Activated CD8-positive, alpha-beta T cell treated with anti-CD3 and anti-CD28 coated beads for 36 hours (primary cell): ENCODE results near the gene ATP6V0E1. TPM values are rescaled to one million over a fixed set of nuclear protein-coding genes. Genes with fewer than 3 reads are reported as not detected.

Experiments
- ATAC-seq: fragments of 200-7000 bp; cut with Tn5 transposase; one replicate; pipeline ENCODE4 v1.10.0; 2021; ENCODE audit warnings: mild to moderate bottlenecking, moderate library complexity
- CTCF ChIA-PET: fragments of 350-600 bp; sonication (Branson Sonifier 250); formaldehyde crosslinking; loops from one replicate; lab custom pipeline; 2021; ENCODE audit warnings: antibody characterized with exemption; lab: Charles Lee
- POLR2A ChIA-PET: fragments of 350-600 bp; sonication (Branson Sonifier 250); formaldehyde crosslinking; loops from one replicate; lab custom pipeline; 2021; ENCODE audit warnings: antibody characterized with exemption; lab: Charles Lee
- DNase-seq: peaks from one replicate; pipeline ENCODE4 v3.0.0-alpha.2; 2020
- H3K27ac Mint-ChIP-seq: one replicate; pipeline ENCODE4 v1.8.0; 2021; ENCODE audit warnings: mild to moderate bottlenecking, mixed read lengths
- H3K27me3 Mint-ChIP-seq: one replicate; pipeline ENCODE4 v1.8.0; 2021; ENCODE audit warnings: mixed read lengths
- H3K36me3 Mint-ChIP-seq: one replicate; pipeline ENCODE4 v1.8.0; 2021; ENCODE audit warnings: low read depth, mixed read lengths
- H3K4me1 Mint-ChIP-seq: one replicate; pipeline ENCODE4 v1.8.0; 2021; ENCODE audit warnings: low read depth, mixed read lengths
- H3K4me3 Mint-ChIP-seq: one replicate; pipeline ENCODE4 v1.8.0; 2021; ENCODE audit warnings: mild to moderate bottlenecking, moderate library complexity, mixed read lengths
- H3K9me3 Mint-ChIP-seq: one replicate; pipeline ENCODE4 v1.8.0; 2021; ENCODE audit warnings: mixed read lengths
- intact Hi-C: fragments of 100-400 bp; cut with micrococcal nuclease; formaldehyde crosslinking; loops from one replicate; pipeline ENCODE4 v1.10.0; 2022
- total RNA-seq, 2 experiments: library from RNA; stranded (reverse); gene quantifications; one replicate each; pipeline ENCODE4 v1.2.3, GENCODE V29; 2021
- TF ChIP-seq, protein P1 (sequence below): fragments of 200-600 bp; IDR thresholded peaks from one replicate; pipeline ENCODE4 v1.8.0; 2022; ENCODE audit warnings: antibody characterized with exemption, mild to moderate bottlenecking

ATP6V0E1 gene
- total RNA-seq, 2 experiments from 2014 or later = 68.0 to 79.8 TPM

DNA sequence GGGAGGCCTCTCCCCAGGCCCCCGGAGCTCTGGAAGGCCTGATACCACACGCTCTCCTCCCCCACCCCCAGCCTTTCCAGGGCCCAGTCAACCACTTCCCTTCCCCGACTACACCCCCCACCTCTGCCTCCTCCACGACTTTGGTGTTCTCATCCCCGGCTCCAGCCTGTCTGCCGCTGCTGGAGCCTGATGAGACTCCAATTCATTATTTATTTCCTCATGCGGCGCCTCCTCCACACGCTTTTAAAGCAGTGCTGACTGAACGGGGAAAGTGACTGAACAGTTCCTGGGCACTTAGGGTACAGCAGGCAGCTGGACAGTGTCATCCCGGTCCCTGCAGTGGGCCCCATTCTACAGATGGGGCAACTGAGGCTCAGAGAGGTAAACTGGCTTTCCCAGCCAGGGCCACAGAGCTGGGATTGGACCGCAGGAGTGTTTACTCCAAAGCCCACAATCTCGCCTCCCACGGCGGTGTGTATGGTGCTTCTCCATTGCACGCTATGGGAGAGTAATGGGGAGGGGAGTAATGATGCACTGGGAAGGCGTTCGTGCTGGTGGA is 40.2 kb upstream of the ATP6V0E1 start:
- CTCF ChIA-PET = interaction anchor here (1.9 kb wide), 1 partner anchor 11 kb away, joined by 5 read pairs; no protein-coding TSS in a partner anchor
- TF ChIP-seq, protein P1, sequence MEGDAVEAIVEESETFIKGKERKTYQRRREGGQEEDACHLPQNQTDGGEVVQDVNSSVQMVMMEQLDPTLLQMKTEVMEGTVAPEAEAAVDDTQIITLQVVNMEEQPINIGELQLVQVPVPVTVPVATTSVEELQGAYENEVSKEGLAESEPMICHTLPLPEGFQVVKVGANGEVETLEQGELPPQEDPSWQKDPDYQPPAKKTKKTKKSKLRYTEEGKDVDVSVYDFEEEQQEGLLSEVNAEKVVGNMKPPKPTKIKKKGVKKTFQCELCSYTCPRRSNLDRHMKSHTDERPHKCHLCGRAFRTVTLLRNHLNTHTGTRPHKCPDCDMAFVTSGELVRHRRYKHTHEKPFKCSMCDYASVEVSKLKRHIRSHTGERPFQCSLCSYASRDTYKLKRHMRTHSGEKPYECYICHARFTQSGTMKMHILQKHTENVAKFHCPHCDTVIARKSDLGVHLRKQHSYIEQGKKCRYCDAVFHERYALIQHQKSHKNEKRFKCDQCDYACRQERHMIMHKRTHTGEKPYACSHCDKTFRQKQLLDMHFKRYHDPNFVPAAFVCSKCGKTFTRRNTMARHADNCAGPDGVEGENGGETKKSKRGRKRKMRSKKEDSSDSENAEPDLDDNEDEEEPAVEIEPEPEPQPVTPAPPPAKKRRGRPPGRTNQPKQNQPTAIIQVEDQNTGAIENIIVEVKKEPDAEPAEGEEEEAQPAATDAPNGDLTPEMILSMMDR = no peak
- Mint-ChIP-seq H3K36me3 (peaks cover 3% of the 10 kb centered on the region), H3K4me1 (no peaks in the 10 kb centered on the region), H3K4me3 (no peak overlapping the region), H3K27me3 (no peaks in the 10 kb centered on the region), H3K9me3 (no peaks in the 10 kb centered on the region), H3K27ac (no peak overlapping the region)
- intact Hi-C loops = loop anchor here (10.0 kb wide), 1 partner anchor 479 kb away; no protein-coding TSS in a partner anchor
- no peak for ATAC-seq
- no peak for DNase-seq
- POLR2A ChIA-PET = no interaction called here

DNA sequence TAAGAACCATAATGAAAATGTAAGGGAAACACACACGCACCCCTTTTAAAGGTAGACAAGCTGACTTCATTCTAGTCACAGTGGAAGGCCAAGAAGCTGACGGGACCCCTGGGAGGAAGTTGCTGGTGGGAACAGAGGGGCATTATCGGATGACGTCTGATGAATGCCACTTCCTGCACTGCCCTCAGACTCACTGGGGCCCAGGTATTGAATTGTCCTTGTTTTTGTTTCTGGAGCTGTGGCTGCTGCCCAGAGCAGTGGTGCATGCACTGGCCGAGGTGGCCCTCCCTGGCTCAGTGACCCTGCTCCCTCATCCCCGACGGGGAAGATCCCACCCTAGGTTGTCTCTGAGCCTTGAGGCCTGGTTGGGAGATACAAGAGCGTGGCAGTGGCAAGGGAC is 39.7 kb upstream of the ATP6V0E1 start:
- Mint-ChIP-seq H3K4me1 (no peaks in the 10 kb centered on the region), H3K27ac (no peak overlapping the region), H3K4me3 (no peak overlapping the region), H3K9me3 (no peaks in the 10 kb centered on the region), H3K27me3 (no peaks in the 10 kb centered on the region), H3K36me3 (peaks cover 3% of the 10 kb centered on the region)
- ChIA-PET POLR2A (interaction anchor here (1.2 kb wide), 1 partner anchor 21 kb away, joined by 5 read pairs; no protein-coding TSS in a partner anchor), CTCF (interaction anchor here (1.9 kb wide), 1 partner anchor 11 kb away, joined by 5 read pairs; no protein-coding TSS in a partner anchor)
- no peak for ATAC-seq
- TF ChIP-seq, protein P1 = no peak
- intact Hi-C loops = loop anchor here (10.0 kb wide), 1 partner anchor 479 kb away; no protein-coding TSS in a partner anchor
- DNase-seq = no peak

DNA sequence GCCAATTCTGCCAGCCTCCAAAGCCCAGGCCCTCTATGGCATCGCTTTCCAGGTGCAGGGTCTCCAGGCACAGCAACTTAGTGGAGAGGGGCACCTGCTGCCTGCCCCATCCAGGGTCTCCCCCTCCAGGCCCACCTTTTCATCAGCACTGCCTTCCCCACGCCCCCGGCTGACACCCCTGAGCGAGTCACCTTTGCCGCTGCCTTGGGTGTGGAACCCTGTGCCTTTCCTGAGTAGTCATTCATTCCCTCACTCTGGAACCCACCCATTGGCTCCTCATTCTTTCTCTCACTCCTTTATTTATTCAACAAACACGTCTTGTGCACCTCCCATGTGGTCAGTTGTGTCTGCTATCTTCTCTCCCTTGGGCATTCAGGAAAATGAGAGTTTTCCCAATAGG is 38.8 kb upstream of the ATP6V0E1 start:
- Mint-ChIP-seq H3K9me3 (no peaks in the 10 kb centered on the region), H3K36me3 (peaks cover 3% of the 10 kb centered on the region), H3K27ac (peak overlapping the region; percentile 15), H3K27me3 (no peaks in the 10 kb centered on the region), H3K4me1 (no peaks in the 10 kb centered on the region), H3K4me3 (no peak overlapping the region)
- ATAC-seq (no peak), DNase-seq (no peak)
- intact Hi-C loops = loop anchor here (10.0 kb wide), 1 partner anchor 480 kb away; no protein-coding TSS in a partner anchor
- TF ChIP-seq, protein P1 = no peak
- CTCF ChIA-PET = interaction anchor here (1.0 kb wide), 1 partner anchor 13 kb away, joined by 4 read pairs; no protein-coding TSS in a partner anchor
- POLR2A ChIA-PET = interaction anchor here (1.2 kb wide), 1 partner anchor 20 kb away, joined by 5 read pairs; no protein-coding TSS in a partner anchor

DNA sequence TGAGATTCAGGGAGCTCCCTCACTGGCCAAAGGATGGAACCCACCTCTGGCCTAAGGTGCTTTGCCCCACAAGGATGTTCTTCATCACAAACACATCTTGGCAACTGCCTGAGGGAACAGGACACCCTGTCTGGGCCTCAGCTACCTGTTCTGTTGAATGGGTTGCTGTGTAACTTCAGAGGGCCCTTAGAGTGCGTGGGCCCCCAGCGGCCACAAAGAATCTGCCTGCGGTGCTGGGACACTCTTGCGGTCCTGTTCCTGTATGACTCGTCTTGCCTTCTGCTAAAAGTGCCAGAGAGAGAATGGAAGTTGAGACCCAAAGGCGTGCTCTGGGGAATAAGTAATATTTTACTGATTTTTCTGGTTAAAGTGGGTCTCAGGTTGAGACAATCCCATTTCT is 38.4 kb upstream of the ATP6V0E1 start:
- Mint-ChIP-seq H3K4me1 (no peaks in the 10 kb centered on the region), H3K9me3 (no peaks in the 10 kb centered on the region), H3K27ac (no peak overlapping the region), H3K4me3 (no peak overlapping the region), H3K27me3 (no peaks in the 10 kb centered on the region), H3K36me3 (peaks cover 3% of the 10 kb centered on the region)
- ChIA-PET CTCF (interaction anchor here (1.0 kb wide), 1 partner anchor 13 kb away, joined by 4 read pairs; no protein-coding TSS in a partner anchor), POLR2A (interaction anchor here (1.2 kb wide), 1 partner anchor 20 kb away, joined by 5 read pairs; no protein-coding TSS in a partner anchor)
- TF ChIP-seq, protein P1 = no peak
- ATAC-seq (no peak), DNase-seq (no peak)
- intact Hi-C loops = loop anchor here (10.0 kb wide), 1 partner anchor 480 kb away; no protein-coding TSS in a partner anchor

DNA sequence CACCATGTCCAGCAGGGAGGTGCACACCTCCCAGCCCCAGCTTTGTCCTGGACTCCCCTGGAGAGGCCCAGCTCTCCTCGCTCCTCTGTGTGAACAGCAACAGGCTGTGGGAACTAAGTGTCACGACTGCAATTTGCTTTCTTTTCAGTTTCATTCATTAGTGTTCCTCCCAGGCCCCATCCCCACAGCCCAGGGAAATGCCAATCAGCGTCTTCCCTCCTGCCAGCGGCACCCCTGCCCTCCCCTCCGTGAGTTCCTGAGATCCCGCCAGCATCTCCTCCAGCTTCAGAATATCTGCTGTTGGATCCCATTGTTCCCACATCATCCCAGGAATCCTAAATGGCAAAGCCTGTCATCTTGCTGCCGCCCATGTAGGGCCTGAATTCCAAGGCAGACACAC is 37.4 kb upstream of the ATP6V0E1 start:
- Mint-ChIP-seq H3K27me3 (no peaks in the 10 kb centered on the region), H3K4me3 (no peak overlapping the region), H3K4me1 (no peaks in the 10 kb centered on the region), H3K9me3 (no peaks in the 10 kb centered on the region), H3K27ac (no peak overlapping the region), H3K36me3 (peaks cover 3% of the 10 kb centered on the region)
- intact Hi-C loops = loop anchor here (10.0 kb wide), 1 partner anchor 481 kb away; no protein-coding TSS in a partner anchor
- DNase-seq = no peak
- ATAC-seq = no peak
- CTCF ChIA-PET = interaction anchor here (1.0 kb wide), 1 partner anchor 232 kb away, joined by 4 read pairs; no protein-coding TSS in a partner anchor
- TF ChIP-seq, protein P1 = no peak
- POLR2A ChIA-PET = no interaction called here
